HepG2 (cell line): ENCODE results near the gene SAMD15. TPM values are rescaled to one million over a fixed set of nuclear protein-coding genes. Genes with fewer than 3 reads are reported as not detected.

Experiments used
- ATAC-seq: fragments of 200-7000 bp; cut with Tn5 transposase; 3 replicates; pipeline ENCODE4 v1.9.1; 2020; ENCODE audit warnings: mild to moderate bottlenecking, moderate library complexity
- BruUV-seq: library from RNA; stranded (reverse); fragments of 400-500 nt; replicated peaks from 2 replicates; lab custom pipeline; 2021; lab: Mats Ljungman, UMichigan
- CTCF ChIA-PET: fragments of 300-600 bp; formaldehyde crosslinking; extraction: SDS; loops from one replicate; lab custom pipeline; 2021; ENCODE audit warnings: low total read pairs, inconsistent platforms, low intra/inter-chr PET ratio; lab: Yijun Ruan, JAX
- POLR2A ChIA-PET: fragments of 350-600 bp; sonication (Branson Sonifier 250); formaldehyde crosslinking; loops from one replicate; lab custom pipeline; 2020; ENCODE audit warnings: antibody characterized with exemption, inconsistent platforms; lab: Yijun Ruan, JAX
- DNase-seq: peaks from one replicate; pipeline ENCODE4 v3.0.0-alpha.2; 2015; ENCODE audit warnings: low spot score
- FAIRE-seq: peaks from 3 replicates; lab custom pipeline; 2011; peaks lifted over from hg19 to GRCh38; lab: Jason Lieb, UNC
- H2AFZ ChIP-seq: one replicate; pipeline ENCODE4 v1.6.1; 2011; ENCODE audit warnings: low read length, inconsistent platforms
- H3K27ac ChIP-seq: fragments of 300-600 bp; 3 replicates; pipeline ENCODE4 v1.8.0; 2011; ENCODE audit warnings: mixed run types, mild to moderate bottlenecking, mixed read lengths, low read length, inconsistent platforms; ENCODE audit not compliant: insufficient read depth; ENCODE audit errors: extremely low read length
- H3K27me3 ChIP-seq, 2 experiments: fragments of 200-600 bp in 1 of 2; 2 replicates in 1 of 2; 3 replicates in 1 of 2; pipeline versions ENCODE4 v1.6.0 to v1.8.0; 2011; ENCODE audit warnings: low read length in 2 of 2, mild to moderate bottlenecking in 2 of 2, moderate library complexity in 2 of 2, inconsistent platforms in 1 of 2; ENCODE audit not compliant: insufficient read depth in 2 of 2, control insufficient read depth in 1 of 2
- H3K36me3 ChIP-seq, 2 experiments: fragments of 200-600 bp in 1 of 2; replicated peaks in 1 of 2; 2 replicates in 1 of 2; 3 replicates in 1 of 2; pipeline versions ENCODE4 v1.5.1 to v1.8.0; 2011; ENCODE audit warnings: low read length in 2 of 2, inconsistent platforms in 1 of 2; ENCODE audit not compliant: insufficient read depth in 2 of 2, control insufficient read depth in 1 of 2
- H3K4me1 ChIP-seq: 2 replicates; pipeline ENCODE4 v1.5.1; 2012; ENCODE audit warnings: low read length, inconsistent platforms; ENCODE audit not compliant: insufficient read depth
- H3K4me2 ChIP-seq: 2 replicates; pipeline ENCODE4 v1.6.0; 2011; ENCODE audit warnings: low read depth, low read length, inconsistent platforms
- H3K4me3 ChIP-seq, 3 experiments: fragments of 200-600 bp in 1 of 3; sonication (generic), shearing (Covaris generic) in 1 of 3; replicated peaks in 1 of 3; 2 replicates each; pipeline ENCODE4 v1.5.1; 2011 to 2016; ENCODE audit warnings: low read length in 3 of 3, inconsistent platforms in 2 of 3, low read depth in 2 of 3, mild to moderate bottlenecking in 2 of 3, control low read depth in 1 of 3, mixed read lengths in 1 of 3; ENCODE audit not compliant: insufficient read depth in 1 of 3
- H3K79me2 ChIP-seq: one replicate; pipeline ENCODE4 v1.6.1; 2011; ENCODE audit warnings: low read length, inconsistent platforms; ENCODE audit not compliant: insufficient read depth
- H3K9ac ChIP-seq: 2 replicates; pipeline ENCODE4 v1.6.0; 2011; ENCODE audit warnings: mild to moderate bottlenecking, low read depth, low read length, inconsistent platforms; ENCODE audit not compliant: insufficient read depth
- H3K9me3 ChIP-seq: 2 replicates; pipeline ENCODE4 v1.5.1; 2012; ENCODE audit warnings: mild to moderate bottlenecking, low read length
- H4K20me1 ChIP-seq: 2 replicates; pipeline ENCODE4 v1.6.0; 2011; ENCODE audit warnings: inconsistent platforms, mild to moderate bottlenecking, low read length, moderate library complexity; ENCODE audit not compliant: insufficient read depth
- CENPBD1 ChIP-seq: sonication (generic); formaldehyde crosslinking; IDR thresholded peaks from 2 replicates; pipeline ENCODE4 v1.8.0; 2022; ENCODE audit warnings: missing genetic modification reagents, low read depth, mild to moderate bottlenecking, borderline replicate concordance
- EZH2 ChIP-seq: conservative IDR thresholded peaks from 2 replicates; pipeline ENCODE4 v1.6.1; 2012; ENCODE audit warnings: mild to moderate bottlenecking, low read depth, low read length, moderate library complexity
- HNRNPK ChIP-seq: fragments of 200-400 bp; formaldehyde crosslinking; IDR thresholded peaks from 2 replicates; pipeline ENCODE4 v1.6.1; 2018; ENCODE audit warnings: low read length, low read depth, moderate library complexity, mild to moderate bottlenecking; ENCODE audit not compliant: poor library complexity, severe bottlenecking
- HNRNPUL1 ChIP-seq: fragments of 200-400 bp; formaldehyde crosslinking; IDR thresholded peaks from 2 replicates; pipeline ENCODE4 v1.6.1; 2017; ENCODE audit warnings: low read depth, mild to moderate bottlenecking, low read length, moderate library complexity
- IKZF5 ChIP-seq: IDR thresholded peaks from 2 replicates; pipeline ENCODE4 v1.6.1; 2018; ENCODE audit warnings: missing genetic modification reagents, mild to moderate bottlenecking, missing compliant biosample characterization
- KAT8 ChIP-seq: IDR thresholded peaks from 2 replicates; pipeline ENCODE4 v1.6.1; 2016; ENCODE audit warnings: missing genetic modification reagents, missing compliant biosample characterization
- MIER2 ChIP-seq: IDR thresholded peaks from 2 replicates; pipeline ENCODE4 v1.6.1; 2016; ENCODE audit warnings: missing biosample characterization, missing genetic modification reagents
- NFYB ChIP-seq: sonication (generic); formaldehyde crosslinking; IDR thresholded peaks from 2 replicates; pipeline ENCODE4 v1.4.0; 2020; ENCODE audit warnings: missing genetic modification reagents
- NR2C2 ChIP-seq: sonication (generic); formaldehyde crosslinking; IDR thresholded peaks from 2 replicates; pipeline ENCODE4 v1.4.0; 2020; ENCODE audit warnings: missing genetic modification reagents, mild to moderate bottlenecking, moderate library complexity, borderline replicate concordance
- ZBED4 ChIP-seq: sonication (generic); formaldehyde crosslinking; IDR thresholded peaks from 2 replicates; pipeline ENCODE4 v1.4.0; 2020; ENCODE audit warnings: missing genetic modification reagents, borderline replicate concordance
- ZNF430 ChIP-seq: sonication (generic); formaldehyde crosslinking; IDR thresholded peaks from 2 replicates; pipeline ENCODE4 v1.9.0; 2021; ENCODE audit warnings: mild to moderate bottlenecking, missing genetic modification reagents
- ZNF790 ChIP-seq: sonication (generic); formaldehyde crosslinking; IDR thresholded peaks from 2 replicates; pipeline ENCODE4 v1.8.0; 2022; ENCODE audit warnings: missing genetic modification reagents, mild to moderate bottlenecking, borderline replicate concordance
- ZSCAN21 ChIP-seq: sonication (generic); formaldehyde crosslinking; IDR thresholded peaks from 2 replicates; pipeline ENCODE4 v1.8.0; 2022; ENCODE audit warnings: mild to moderate bottlenecking, missing genetic modification reagents, moderate library complexity, borderline replicate concordance
- WGBS: methylation state at CpG from one replicate; pipeline ENCODE4 v1.1.6; 2017; ENCODE audit warnings: low lambda C conversion rate; 5-methylcytosine and 5-hydroxymethylcytosine counted together
- in situ Hi-C: cut with HindIII; loops from 2 replicates; pipeline ENCODE4 v1.10.0; 2017; ENCODE audit warnings: low pct_unique_long_range_greater_than_20kb; ENCODE audit not compliant: extremely low pct_ligation_motif_present
- intact Hi-C: fragments of 100-400 bp; cut with micrococcal nuclease; formaldehyde crosslinking; loops from one replicate; pipeline ENCODE4 v1.10.0; 2022; ENCODE audit not compliant: unreplicated experiment
- polyA plus RNA-seq, 8 experiments: library from polyadenylated mRNA; depleted of rRNA in 3 of 8; stranded (reverse) in 7 of 8; unstranded in 1 of 8; fragments of >200 nt; fragmentation: Illumina TruSeq in 4 of 8; extraction: Trizol in 4 of 8; gene quantifications; 2 replicates each; pipeline versions ENCODE4 v1.2.1 to v1.2.3, GENCODE V29; 2011 to 2016; ENCODE audit warnings: low read depth in 4 of 8, missing spikeins in 1 of 8, mixed read lengths in 1 of 8; ENCODE audit not compliant: insufficient read depth in 1 of 8
- total RNA-seq, 5 experiments: library from RNA; depleted of rRNA; stranded (reverse); fragments of >200 nt; fragmentation: Illumina TruSeq; extraction: Trizol; gene quantifications; 2 replicates each; pipeline ENCODE4 v1.2.3, GENCODE V29; 2016; ENCODE audit warnings: low read depth in 1 of 5

The SAMD15 gene
- total and polyA plus RNA-seq, 2 of the 13 experiments (the other 11 are each of a cell fraction or from before 2014, with no cell fraction given) = 0.09 to 1.3 TPM

GRCh38 chr14:77375973-77376770, 1.0 kb upstream of the SAMD15 start:
- BruUV-seq = no TSS peak
- peak overlapping the region; percentile 82 for H3K27ac ChIP-seq
- H2AFZ ChIP-seq = no peak overlapping the region
- CTCF ChIA-PET = no interaction called here
- H3K9ac ChIP-seq = peak overlapping the region; percentile 88
- no peaks in the 10 kb centered on the region for H4K20me1 ChIP-seq
- WGBS = 8% methylated on average over 22 of the region's 24 CpGs
- no peak for FAIRE-seq
- no peak for DNase-seq
- H3K4me3 ChIP-seq = peak overlapping the region; percentile 97 to 99 (median 99)
- POLR2A ChIA-PET = interaction anchor here (1.0 to 1.9 kb wide), 7 partner anchors 12 to 83 kb away, joined by 4 to 21 read pairs (median 5); partner anchors contain the start of genes GSTZ1 and POMT2
- H3K79me2 ChIP-seq = peaks cover 11% of the 10 kb centered on the region
- in situ Hi-C loops = no loop called here
- no peaks in the 10 kb centered on the region for H3K36me3 ChIP-seq
- H3K4me2 ChIP-seq = peak overlapping the region; percentile 94
- no peaks in the 10 kb centered on the region for H3K27me3 ChIP-seq
- H3K4me1 ChIP-seq = peaks cover 59% of the 10 kb centered on the region
- H3K9me3 ChIP-seq = no peaks in the 10 kb centered on the region
- intact Hi-C loops = loop anchor here (5.0 kb wide), 2 partner anchors 39 to 54 kb away; partner anchors contain the start of genes GSTZ1 and POMT2
- ATAC-seq = peak; percentile 18
- no peak for TF ChIP-seq CENPBD1 (CRISPR knock-in tag)
- TF ChIP-seq NR2C2 (CRISPR knock-in tag) = no peak
- TF ChIP-seq ZBED4 = no peak
- TF ChIP-seq ZSCAN21 = no peak
- 0 out of 2 replicates have a peak, but pooled peaks have one; percentile 39 for TF ChIP-seq ZNF790 (CRISPR knock-in tag)
- no peak for TF ChIP-seq KAT8 (CRISPR knock-in tag)
- no peak for TF ChIP-seq MIER2 (CRISPR knock-in tag)
- TF ChIP-seq HNRNPK = no peak
- 0 out of 2 replicates have a peak, but pooled peaks have one; percentile 7 for TF ChIP-seq ZNF430 (CRISPR knock-in tag)
- no peak for TF ChIP-seq IKZF5
- TF ChIP-seq EZH2 = no peak
- no peak for TF ChIP-seq NFYB (CRISPR knock-in tag)
- no peak for TF ChIP-seq HNRNPUL1
